HepG2 (cell line): Measurements from ENCODE around the gene NDC80. TPM values are rescaled to one million over a fixed set of nuclear protein-coding genes. Genes with fewer than 3 reads are reported as not detected.

Experiments used
- CBX2 ChIP-seq, 2 experiments: fragments of 200-600 bp in 1 of 2; sonication (generic); formaldehyde crosslinking in 1 of 2; IDR thresholded peaks; 2 replicates each; pipeline versions ENCODE4 v1.7.0 to v1.8.1; 2018 to 2022; ENCODE audit warnings: low read depth in 2 of 2, low read length in 1 of 2, mild to moderate bottlenecking in 1 of 2, missing genetic modification reagents in 1 of 2
- CENPX ChIP-seq: sonication (generic); formaldehyde crosslinking; IDR thresholded peaks from 2 replicates; pipeline ENCODE4 v1.9.0; 2021; ENCODE audit warnings: mild to moderate bottlenecking, missing genetic modification reagents, moderate library complexity
- ERF ChIP-seq: IDR thresholded peaks from 2 replicates; pipeline ENCODE4 v1.6.1; 2018; ENCODE audit warnings: missing biosample characterization, missing genetic modification reagents
- FIP1L1 ChIP-seq: fragments of 200-400 bp; formaldehyde crosslinking; IDR thresholded peaks from 2 replicates; pipeline ENCODE4 v1.6.1; 2018; ENCODE audit warnings: low read depth, mild to moderate bottlenecking, low read length, moderate library complexity, borderline replicate concordance; ENCODE audit not compliant: insufficient read depth
- HBP1 ChIP-seq: IDR thresholded peaks from 2 replicates; pipeline ENCODE4 v1.6.1; 2016; ENCODE audit warnings: low read depth, control low read depth
- MNT ChIP-seq: fragments of 450-650 bp; IDR thresholded peaks from 2 replicates; pipeline ENCODE4 v1.6.1; 2016
- PHF5A ChIP-seq: IDR thresholded peaks from one replicate; pipeline ENCODE4 v1.6.1; 2018; ENCODE audit warnings: low read depth, missing genetic modification reagents; ENCODE audit not compliant: unreplicated experiment
- ZBTB10 ChIP-seq: sonication (generic); formaldehyde crosslinking; IDR thresholded peaks from 2 replicates; pipeline ENCODE4 v1.4.0; 2020; ENCODE audit warnings: missing genetic modification reagents, borderline replicate concordance
- ZBTB34 ChIP-seq: sonication (generic); formaldehyde crosslinking; IDR thresholded peaks from 2 replicates; pipeline ENCODE4 v1.8.0; 2022; ENCODE audit warnings: mild to moderate bottlenecking, missing genetic modification reagents
- ZNF136 ChIP-seq: sonication (generic); formaldehyde crosslinking; IDR thresholded peaks from 2 replicates; pipeline ENCODE4 v1.8.1; 2022; ENCODE audit warnings: low read depth, mild to moderate bottlenecking, moderate library complexity, missing genetic modification reagents
- ZNF232 ChIP-seq: sonication (generic); formaldehyde crosslinking; IDR thresholded peaks from 2 replicates; pipeline ENCODE4 v1.4.0; 2020; ENCODE audit warnings: missing genetic modification reagents, borderline replicate concordance
- ZNF235 ChIP-seq: sonication (generic); formaldehyde crosslinking; IDR thresholded peaks from 2 replicates; pipeline ENCODE4 v1.8.1; 2023; ENCODE audit warnings: mild to moderate bottlenecking, missing genetic modification reagents, borderline replicate concordance
- ZNF24 ChIP-seq: fragments of 450-650 bp; IDR thresholded peaks from 2 replicates; pipeline ENCODE4 v1.6.1; 2017; ENCODE audit warnings: antibody characterized with exemption, mild to moderate bottlenecking
- ZNF446 ChIP-seq: sonication (generic); formaldehyde crosslinking; IDR thresholded peaks from 2 replicates; pipeline ENCODE4 v1.5.0; 2020; ENCODE audit warnings: mild to moderate bottlenecking, missing genetic modification reagents
- ZNF512B ChIP-seq: sonication (generic); formaldehyde crosslinking; IDR thresholded peaks from 2 replicates; pipeline ENCODE4 v1.5.1; 2020; ENCODE audit warnings: missing genetic modification reagents, mild to moderate bottlenecking, borderline replicate concordance
- polyA plus RNA-seq, 8 experiments: library from polyadenylated mRNA; depleted of rRNA in 3 of 8; stranded (reverse) in 7 of 8; unstranded in 1 of 8; fragments of >200 nt; fragmentation: Illumina TruSeq in 4 of 8; extraction: Trizol in 4 of 8; gene quantifications; 2 replicates each; pipeline versions ENCODE4 v1.2.1 to v1.2.3, GENCODE V29; 2011 to 2016; ENCODE audit warnings: low read depth in 4 of 8, missing spikeins in 1 of 8, mixed read lengths in 1 of 8; ENCODE audit not compliant: insufficient read depth in 1 of 8
- total RNA-seq, 5 experiments: library from RNA; depleted of rRNA; stranded (reverse); fragments of >200 nt; fragmentation: Illumina TruSeq; extraction: Trizol; gene quantifications; 2 replicates each; pipeline ENCODE4 v1.2.3, GENCODE V29; 2016; ENCODE audit warnings: low read depth in 1 of 5

Gene NDC80
- total and polyA plus RNA-seq, 2 of the 13 experiments (the other 11 are each of a cell fraction or from before 2014, with no cell fraction given) = 9.6 to 33.0 TPM

- TF ChIP-seq CBX2 (IDR thresholded peaks at IDR 0.05; ENCODE audit: low read depth, low read length) (no peak), CBX2 (CRISPR knock-in tag; IDR thresholded peaks at IDR 0.05; ENCODE audit: low read depth) (0 out of 2 replicates have a peak, but pooled peaks have one; percentile 68), FIP1L1 (no peak), ZNF446 (CRISPR knock-in tag) (peak; percentile 61; the same call in 1 of the 2 replicates), CENPX (CRISPR knock-in tag) (no peak), ERF (CRISPR knock-in tag) (peak; percentile 65), PHF5A (CRISPR knock-in tag) (peak; percentile 77), ZBTB34 (no peak), ZNF136 (CRISPR knock-in tag) (no peak), ZBTB10 (CRISPR knock-in tag) (0 out of 2 replicates have a peak, but pooled peaks have one; percentile 3), HBP1 (CRISPR knock-in tag) (0 out of 2 replicates have a peak, but pooled peaks have one; percentile 29), ZNF232 (CRISPR knock-in tag) (peak; percentile 74), ZNF235 (CRISPR knock-in tag) (peak; percentile 46; the same call in 1 of the 2 replicates), MNT (0 out of 2 replicates have a peak, but pooled peaks have one; percentile 13), ZNF24 (no peak), ZNF512B (CRISPR knock-in tag) (no peak)
Observed at GRCh38 chr18:2655178-2655953, 84.0 kb downstream of the NDC80 start, which contains the start of gene SMCHD1 (continued).
